HG03558 (cell line): ENCODE measurements around the gene RAD54L.
A peak's percentile ranks its signal among the peaks of the same experiment; 100 is the strongest.
"Not testable (repeated sequence)": the region's sequence is repeated elsewhere in the genome, so short reads cannot be mapped to it uniquely, and the experiment has no call there.

Source experiments
- ATAC-seq: cut with Tn5 transposase; IDR thresholded peaks from one replicate; pipeline ENCODE4 v1.9.1; 2021; ENCODE audit warnings: moderate number of reproducible peaks; ENCODE audit not compliant: unreplicated experiment; ENCODE audit errors: extremely low read depth

The RAD54L gene

DNA sequence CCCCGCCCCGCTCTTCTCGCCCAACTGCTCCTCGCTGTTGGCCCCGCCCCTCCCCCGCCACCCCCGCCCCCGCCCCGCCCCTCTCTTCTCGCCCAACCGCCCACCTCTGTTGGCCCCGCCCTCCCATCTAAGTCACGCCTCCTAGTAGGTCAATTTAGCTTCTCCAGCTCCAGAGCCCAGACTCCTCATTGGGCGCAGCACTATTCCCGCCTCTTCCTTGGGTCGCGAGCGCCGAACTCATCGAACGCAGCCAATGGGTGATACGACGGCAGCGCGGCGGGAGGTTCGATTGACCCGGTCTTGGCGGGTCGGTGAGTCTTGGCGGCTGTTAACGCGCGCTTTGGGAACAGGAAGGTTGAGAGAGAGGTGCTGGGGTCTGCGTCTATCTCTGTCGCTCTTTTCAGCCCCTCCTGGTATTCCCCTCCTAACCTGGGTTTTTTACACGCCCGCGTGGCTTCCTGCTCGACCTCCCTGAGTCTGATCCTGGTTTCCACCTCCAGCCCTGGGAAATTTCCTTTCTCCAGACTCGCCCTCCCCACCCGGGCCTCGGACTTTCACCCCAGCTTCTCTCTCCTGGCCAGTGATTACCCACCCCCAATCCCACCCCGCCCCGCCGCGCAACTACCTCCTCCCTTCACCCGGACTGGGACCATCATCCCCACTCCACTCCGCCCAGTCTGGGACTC is at the start of gene RAD54L:
Gene RAD54L, plus strand, starts transcription at position 328 of the 686 bp plus-strand sequence. CDS start 643 bp downstream, outside the sequence.
- peak; percentile 86 for ATAC-seq

DNA sequence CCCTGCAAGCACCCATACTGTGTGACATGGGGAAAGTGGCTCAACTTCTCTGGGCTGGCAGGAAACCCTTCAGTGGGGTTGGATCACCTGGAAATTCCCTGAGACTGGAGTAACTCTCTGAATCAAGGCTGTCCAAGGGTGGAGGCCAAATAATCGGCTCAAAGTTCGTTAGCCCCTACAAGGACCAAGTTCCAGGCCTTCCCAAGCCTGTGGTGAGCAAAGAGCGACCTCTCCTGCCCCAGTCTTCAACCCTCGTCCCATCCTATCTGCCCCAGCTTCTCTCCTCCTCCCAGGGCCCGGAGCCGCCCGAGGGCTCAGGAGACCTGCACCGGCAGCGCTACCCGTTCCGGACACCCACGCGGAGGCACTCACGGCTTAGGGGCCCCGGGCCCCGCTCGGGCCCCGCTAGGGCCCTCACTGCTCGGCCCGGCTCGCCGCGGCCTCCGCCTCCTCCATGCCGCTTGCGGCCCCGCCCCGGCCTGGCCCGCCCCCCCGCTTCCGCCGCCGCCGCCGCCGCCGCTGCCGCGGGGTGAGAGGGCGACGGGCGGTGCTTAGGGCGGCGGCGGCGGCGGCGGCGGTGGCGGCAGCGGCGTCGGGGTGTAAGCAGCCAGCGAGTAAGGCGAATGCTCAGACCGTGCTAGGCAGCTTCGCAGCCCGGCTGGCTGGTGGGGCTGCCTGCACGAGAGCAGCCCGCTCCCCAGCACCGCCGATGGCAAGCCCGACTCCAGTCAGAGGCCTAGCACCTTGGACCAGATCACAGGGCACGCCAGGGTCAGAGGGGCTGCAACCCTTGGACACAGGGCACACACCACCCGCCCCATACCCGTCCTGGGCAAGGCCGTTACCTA is 49.4 kb upstream of the RAD54L start, which contains the start of gene POMGNT1:
Gene POMGNT1, minus strand, starts transcription at position 471 of the 848 bp plus-strand sequence. CDS start 613 bp downstream, outside the sequence.
- peak; percentile 41 for ATAC-seq

DNA sequence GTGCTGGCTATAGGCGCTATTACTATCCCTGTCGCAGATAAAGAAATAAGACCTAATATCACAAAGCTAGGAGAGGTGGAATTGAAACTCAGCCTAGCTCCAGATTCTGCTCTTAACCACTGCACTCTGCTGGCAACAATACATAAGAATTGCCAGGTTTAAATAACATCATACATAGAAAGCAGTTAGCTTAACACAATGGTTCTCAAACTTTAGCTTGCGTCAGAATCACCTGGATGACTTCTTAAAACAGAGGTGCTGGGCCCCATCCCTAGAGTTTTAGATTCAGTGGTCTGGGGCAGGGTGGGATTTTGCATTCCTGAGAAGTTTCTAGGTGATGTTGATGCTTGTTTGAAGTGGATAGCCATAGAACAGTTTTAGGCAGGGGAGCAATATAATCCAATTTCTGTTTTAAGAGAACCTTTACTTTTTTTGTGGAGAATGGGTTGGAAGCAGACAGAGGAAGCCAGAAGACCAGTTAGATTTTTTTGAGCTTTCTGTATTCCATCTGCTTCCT is 48.3 kb upstream of the RAD54L start:
- ATAC-seq: no peak

DNA sequence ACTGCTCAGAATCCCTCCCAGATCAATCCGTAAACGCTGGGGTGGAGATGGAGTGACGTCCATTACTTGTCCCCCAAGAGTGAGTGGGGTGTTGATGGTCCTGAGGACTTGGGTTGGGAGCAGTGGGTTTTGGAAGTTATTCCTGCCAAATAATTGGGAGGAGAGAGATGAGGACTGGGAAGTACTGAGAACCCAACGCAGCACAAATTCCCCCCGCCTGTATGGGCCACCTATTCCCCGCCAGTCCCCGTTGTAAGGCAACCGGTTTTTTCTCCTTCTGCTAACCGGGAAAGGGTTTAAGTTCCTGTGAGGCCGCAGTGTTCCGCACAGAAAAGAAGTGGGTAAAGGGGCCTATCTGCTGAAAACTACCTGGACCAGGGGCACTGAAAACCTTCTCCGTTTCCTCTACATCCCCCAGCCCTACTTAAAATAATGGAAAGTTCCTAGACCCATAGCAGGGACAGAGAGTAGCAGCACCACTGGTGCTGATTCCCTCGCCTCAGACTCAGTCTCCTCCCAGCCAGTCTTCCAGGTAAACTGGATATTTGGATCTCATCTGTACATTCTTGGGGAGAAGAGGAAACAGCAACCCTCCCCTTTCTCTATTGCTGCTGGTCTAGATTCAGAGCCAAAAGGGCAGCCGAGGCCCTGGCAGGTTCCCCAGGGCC is 43.7 kb upstream of the RAD54L start:
- ATAC-seq: no peak

DNA sequence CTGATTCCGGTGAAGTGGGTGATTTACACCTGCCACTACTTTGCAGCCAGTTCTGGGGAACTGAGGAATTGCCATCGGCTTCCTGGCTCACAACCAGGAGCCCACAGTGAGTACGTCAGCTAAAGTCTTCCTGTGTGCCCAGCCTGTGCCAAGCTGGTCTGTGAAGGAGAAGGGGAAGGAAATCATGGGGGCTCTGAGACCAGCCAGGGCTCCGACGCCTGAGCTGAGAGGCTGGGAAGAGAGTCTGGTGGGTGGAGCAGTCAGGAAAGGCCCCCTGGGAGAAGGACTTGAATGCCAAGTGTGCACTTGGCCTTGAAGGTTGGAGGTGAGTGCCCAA is 43.2 kb upstream of the RAD54L start:
- ATAC-seq: no peak

DNA sequence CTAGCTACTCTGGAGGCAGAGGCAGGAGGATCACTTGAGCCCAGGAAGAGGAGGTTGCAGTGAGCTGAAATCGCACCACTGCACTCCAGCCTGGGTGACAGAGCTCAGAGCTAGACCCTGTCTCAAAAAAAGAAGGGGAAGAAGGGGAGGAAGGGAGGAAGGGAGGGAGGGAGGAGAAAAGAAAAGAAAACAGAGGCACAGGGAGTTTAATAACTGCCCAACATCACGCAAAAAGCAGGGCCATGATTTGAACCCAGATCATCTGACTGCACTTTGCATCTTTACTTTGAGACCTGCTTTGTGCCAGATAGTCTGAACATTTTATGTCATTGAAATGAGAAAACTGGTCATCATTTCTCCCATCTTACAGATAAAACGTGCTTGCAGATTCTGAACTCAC is 42.4 kb upstream of the RAD54L start:
- ATAC-seq: no peak

DNA sequence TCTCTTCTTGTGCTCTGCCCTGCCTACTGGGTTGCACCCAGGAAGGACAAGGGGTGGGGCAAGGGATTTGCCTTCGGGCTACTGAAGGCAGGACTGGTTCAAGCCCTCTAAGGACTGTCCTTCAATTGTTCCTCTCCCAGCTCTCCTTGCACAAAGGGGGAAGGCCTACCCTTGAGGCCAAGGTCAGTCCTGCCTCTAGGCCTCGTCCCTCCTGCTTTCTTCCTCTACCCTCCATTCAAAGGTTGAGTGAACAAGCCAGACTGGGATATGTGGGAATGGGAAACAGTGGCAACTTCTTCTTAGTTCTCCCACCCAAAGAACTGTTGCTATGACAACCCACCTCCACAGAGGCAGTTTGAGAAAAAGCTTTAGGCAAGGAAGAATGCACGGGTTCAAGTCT is 41.8 kb upstream of the RAD54L start:
- ATAC-seq: no peak

DNA sequence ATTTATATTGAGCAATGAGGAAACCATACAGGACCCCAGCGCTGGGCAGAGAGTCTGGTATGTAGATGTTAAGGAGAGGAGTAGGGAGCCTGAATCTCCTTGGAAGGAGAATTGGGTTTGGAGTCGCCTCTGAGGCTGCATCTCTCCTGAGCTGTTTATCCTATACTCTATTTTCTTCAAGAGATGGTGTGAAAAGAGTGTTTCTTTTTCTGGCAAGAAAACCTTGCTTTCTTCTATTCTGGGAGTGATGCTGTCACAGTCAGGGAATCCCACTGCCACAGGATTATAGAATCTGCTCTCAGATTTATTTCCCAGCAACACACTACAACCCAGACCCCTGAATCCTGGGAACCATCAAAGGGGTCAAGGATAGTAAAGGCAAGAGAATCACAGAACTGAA is 41.2 kb upstream of the RAD54L start:
- ATAC-seq: no peak

DNA sequence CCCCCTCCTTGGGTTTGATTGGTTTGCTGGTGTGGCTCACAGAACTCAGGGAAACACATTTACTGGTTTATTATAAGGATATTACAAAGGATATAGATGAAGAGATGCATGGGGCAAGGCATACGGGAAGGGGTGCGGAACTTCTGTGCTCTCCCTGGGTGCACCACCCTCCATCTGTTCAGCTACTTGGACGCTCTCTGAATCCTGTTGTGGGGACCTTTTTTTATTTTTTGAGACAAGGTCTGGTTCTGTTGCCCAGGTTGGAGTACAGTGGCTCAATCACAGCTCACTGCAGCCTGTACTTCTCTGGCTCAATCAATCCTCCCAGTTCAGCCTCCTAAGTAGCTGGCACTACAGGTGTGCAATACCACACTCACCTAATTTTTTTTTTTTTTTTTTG is 37.0 kb upstream of the RAD54L start:
- ATAC-seq: no peak

DNA sequence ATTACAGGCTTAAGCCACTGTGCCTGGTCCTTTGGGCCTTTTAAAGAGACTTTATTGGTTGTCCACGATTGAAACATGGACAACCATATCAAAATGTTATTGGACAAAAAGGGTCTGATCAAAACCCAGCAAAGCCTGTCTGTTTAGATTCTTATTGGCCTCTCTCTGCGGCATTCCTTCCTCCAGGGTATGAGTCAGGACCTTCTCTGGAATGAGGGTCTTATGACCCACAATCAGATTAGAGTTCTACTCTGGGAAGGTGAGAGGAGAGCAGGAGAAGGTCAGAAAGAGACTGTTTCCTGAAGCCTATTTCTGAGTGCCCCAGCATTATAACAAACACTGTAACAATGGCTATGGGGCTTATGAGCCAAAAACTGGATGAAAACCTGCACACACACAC is 36.5 kb upstream of the RAD54L start:
- ATAC-seq: no peak

DNA sequence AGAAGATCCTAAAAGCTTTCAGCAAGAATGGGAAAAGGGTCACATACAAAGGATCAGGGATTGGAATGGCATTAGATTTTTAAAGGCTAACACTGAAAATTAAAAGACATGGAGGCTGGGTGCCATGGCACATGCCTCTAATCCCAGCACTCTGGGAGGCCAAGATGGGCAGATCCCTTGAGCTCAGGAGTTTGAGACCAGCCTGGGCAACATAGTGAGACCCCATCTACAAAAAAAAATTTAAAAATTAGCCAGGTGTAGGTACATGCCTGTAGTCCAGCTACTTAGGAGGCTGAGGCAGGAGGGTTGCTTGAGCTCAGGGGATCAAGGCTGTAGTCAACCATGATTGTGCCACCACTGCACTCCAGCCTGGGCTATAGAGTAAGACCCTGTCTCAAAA is 32.1 kb upstream of the RAD54L start:
- no peak for ATAC-seq

DNA sequence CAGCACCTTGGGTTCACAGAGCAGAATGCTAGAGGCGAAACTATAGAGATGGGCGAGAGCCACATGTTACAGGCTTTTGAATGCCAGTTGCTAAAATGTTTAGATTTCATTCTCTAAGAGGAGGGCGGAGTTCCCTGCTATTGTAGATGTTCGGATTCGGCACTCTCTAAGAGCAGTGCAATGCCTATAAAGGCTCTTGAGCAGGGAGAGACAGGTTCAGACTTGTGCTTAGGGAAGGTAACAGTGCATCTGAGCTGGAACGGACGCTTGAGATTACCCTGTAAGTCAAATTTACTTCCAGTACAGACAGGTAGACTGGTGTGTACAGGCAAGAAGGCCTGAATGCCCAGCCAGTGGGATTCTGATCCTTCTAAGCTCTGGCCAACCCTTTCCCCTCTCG is 29.1 kb upstream of the RAD54L start:
- ATAC-seq: no peak

DNA sequence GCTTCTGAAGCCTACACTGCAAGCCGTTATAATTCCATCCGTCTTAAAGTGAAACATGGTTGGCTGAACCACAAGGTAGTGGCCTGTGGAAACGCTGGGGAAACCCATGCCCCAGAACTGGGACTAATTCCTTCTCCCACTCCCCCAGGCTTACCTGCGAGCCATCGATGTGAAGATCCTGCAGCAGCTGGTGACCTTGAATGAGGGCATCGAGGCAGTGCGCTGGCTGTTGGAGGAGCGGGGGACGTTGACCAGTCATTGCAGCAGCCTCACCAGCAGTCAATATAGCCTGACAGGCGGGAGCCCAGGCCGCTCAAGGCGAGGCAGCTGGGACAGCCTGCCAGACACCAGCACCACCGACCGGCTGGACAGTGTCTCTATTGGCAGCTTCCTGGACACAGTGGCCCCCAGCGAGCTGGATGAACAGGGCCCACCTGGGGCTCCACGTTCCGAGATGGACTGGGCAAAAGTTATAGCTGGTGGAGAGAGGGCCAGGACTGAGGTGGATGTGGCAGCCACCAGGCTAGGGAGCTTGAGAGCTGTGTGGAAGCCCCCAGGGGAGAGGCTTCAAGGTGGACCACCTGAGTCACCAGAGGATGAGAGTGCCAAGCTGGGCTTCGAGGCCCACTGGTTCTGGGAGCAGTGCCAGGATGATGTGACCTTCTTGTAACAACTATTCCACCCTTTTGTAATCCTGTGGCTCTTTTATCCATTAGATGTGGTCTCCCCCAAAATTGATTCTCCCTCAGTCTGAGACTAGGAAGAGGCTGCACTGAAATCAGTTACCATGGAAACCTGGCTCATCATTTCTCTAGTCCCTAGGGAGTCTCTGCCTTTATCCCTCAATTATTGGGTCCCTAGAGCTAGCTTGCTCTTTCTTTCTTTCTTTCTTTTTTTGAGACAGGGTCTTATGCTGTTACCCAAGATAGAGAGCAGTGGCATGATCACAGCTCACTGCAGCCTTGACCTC is 27.7 kb upstream of the RAD54L start:
- ATAC-seq: no peak

DNA sequence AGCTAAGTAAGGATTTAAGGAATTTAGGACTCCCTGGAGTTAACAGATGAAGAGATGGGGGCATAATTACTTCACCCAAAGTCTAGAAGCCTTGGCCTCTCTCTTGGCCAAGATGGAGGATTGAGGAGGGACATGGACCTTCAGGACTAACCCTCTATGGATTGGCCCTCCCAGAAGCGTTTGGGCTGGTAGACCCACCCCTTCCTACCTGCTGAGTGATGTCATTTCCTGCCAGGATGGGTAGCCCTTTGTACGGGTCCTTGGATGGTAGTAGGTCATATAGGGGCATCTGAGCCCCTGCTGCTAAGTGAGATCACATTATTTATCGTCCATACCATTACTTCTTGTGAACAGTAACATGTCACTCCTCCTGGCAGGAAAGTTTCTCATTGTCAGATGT is 26.8 kb upstream of the RAD54L start:
- ATAC-seq: no peak

DNA sequence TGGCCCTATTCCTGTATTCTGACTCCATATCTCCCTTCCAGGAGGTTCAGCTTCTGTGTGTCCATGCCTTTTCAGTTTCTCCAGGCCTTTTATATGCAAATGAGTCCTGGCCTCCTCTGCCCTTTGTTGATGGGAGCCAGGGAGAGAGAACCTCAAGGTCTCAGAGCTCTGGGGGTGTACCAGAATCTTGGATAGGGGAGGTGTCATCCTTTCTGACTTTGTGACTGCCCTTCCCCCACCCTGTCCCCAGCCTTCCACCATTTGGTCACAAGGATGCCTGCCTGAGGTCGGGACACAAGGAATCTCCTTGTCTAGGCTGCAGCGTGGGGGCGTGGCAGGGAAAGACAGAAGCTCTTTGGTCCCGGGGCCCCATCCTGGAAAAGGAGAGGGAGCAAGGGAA is 25.8 kb upstream of the RAD54L start:
- no peak for ATAC-seq

DNA sequence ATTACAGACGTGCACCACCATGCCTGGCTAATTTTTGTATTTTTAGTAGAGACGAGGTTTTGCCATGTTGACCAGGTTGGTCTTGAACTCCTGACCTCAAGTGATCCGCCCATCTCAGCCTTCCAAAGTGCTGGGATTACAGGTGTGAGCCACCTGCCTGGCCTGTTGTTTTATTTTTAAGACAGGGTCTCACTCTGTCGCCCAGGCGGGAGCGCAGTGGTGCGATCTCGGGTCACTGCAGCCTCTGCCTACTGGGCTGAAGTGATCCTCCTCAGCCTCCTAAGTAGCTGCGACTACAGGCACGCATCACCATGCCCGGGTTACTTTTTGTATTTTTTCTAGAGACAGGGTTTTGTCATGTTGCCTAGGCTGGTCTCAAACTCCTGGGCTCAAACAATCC is 24.5 kb upstream of the RAD54L start:
- not testable (repeated sequence) for ATAC-seq

DNA sequence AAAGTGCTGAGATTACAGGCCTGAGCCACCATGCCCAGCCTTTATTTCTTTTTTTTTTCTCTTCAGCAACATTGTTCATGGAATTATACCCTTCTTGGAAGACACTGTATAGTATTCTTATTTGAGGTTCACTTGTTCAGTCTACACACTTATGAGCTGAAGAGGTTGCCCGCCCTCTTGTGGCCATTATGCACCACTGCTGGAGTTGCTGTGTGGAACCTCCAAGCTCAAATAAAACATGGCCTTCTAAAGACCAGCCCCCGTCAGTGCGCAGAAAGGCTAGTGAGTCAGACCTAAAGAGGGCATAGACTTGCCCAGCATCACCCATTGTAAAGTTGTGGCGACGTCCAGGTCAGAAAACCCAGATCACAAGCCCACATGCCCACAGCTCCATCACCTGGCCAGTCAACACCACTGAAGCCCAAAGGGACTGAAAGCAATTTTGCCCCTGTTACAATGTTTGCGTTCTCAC is 24.1 kb upstream of the RAD54L start:
- no peak for ATAC-seq

DNA sequence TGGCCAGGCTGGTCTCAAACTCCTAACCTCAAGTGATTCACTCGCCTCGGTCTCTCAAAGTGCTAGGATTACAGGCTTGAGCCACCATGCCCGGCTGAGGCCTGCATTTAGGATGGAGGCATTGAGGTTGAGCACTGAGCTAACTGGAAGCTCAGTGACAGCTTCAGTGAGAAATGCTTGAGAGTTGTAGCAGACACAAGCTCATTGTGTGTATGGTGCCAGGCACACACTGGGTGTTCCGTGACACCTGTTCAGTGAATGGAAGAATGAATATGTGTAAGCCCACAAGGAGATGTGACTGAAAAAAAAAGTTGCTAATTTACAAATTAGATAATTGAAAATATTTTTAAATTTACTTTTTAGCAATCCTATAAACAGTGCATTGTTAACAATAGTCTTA is 22.6 kb upstream of the RAD54L start:
- no peak for ATAC-seq

DNA sequence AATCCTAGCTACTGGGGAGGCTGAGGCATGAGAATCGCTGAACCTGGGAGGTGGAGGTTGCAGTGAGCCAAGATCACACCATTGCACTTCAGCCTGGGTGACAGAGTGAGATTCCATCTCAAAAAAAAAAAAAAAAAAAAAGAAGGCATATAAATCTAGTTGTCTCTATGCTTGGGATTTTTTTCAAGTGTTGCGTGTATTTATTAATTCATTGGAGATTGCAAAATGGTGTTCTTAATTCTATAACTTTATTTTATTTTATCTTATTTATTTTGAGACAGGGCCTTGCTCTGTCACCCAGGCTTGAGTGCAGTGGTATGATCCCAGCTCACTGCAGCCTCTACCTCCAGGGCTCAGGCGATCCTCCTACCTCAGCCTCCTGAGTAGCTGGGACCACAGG is 16.3 kb upstream of the RAD54L start:
- not testable (repeated sequence) for ATAC-seq

DNA sequence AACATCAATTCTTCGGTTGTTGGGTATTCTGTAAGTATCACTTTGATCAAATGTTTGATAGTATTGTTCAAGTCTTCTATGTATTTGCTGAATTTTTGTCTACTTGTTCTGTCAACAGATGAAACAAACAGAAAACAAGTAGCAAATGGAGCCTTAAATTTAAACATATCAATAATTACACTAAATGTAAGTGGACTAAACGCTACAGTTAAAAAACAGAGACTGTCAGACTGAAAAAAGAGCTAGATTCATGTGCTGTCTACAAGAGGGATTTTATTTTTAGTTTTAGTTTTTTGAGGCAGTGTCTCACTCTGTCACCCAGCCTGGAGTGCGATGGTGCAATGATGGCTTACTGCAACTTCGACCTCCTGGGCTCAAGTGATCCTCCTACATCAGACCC is 10.7 kb upstream of the RAD54L start:
- no peak for ATAC-seq
